OCI-M1 (cell line): ENCODE measurements around the gene IKZF3.
"Not testable (repeated sequence)": the region's sequence is repeated elsewhere in the genome, so short reads cannot be mapped to it uniquely, and the experiment has no call there.

Experiments
- DNase-seq: peaks from one replicate; lab custom pipeline; 2025; lab: John Stamatoyannopoulos, UW

The IKZF3 gene

DNA sequence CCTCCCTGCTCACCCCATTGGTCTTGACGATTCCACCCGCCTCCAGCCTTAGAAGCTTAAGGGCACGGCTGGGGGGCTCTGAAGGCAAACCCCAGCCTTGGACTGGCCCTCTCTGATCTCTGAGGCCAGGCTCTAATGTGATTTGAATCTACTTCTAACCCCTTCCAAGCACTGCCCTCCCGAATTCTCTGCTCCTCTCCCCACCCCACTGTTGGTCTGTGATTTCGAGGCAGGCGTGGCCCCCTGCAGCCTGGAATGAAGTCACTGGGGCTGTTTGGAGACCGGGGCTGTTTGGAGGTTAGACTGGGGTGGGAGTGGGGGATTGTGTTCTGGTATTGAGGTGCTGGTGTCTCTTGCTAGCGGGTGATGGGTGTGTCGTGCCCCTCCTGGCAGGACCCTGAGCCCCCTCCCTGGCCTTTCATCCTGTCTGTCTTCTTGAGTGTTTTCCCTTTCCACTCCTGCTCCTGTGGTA, 124.2 kb downstream of the IKZF3 start:
- DNase-seq = no peak

GRCh38 chr17:39738983-39739884, 124.9 kb downstream of the IKZF3 start:
- no peak for DNase-seq

GRCh38 chr17:39738568-39738901, 125.6 kb downstream of the IKZF3 start:
- DNase-seq = no peak

- no peak for DNase-seq
Measured at GRCh38 chr17:39737760-39738567, 126.1 kb downstream of the IKZF3 start, which contains the start of gene GRB7. TSS of gene GRB7 (plus strand) at chr17:39737938. CDS start at chr17:39742302, 4,364 bp downstream.

DNA sequence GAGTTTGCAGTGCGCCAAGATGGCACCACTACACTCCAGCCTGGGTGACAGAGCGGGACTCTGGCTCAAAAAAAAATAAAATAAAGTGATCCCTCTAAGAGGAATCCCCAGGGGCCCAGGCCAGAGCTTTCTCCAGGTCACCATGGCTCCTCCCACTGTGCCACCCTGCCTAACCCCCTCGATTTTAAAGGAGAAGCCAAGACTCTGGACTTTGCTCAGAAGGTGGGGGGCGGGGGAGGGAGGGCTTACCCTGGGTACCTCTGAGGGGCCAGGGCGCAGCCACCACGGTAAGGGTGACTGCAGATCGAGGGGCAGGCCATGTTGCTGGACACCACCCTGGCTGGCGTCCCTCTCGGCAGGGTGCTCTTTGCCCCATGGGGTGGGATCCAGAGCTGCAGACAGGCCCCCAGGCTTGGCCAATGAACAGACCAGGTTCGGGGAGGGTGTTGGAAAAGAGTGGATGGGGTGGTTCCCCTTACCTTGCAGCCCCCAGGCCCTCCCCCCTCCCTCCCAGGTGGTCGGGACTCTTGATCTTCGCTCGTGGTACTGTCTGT, 126.8 kb downstream of the IKZF3 start:
- DNase-seq = no peak

- no peak for DNase-seq
Measured at GRCh38 chr17:39736319-39737165, 127.6 kb downstream of the IKZF3 start.

DNA sequence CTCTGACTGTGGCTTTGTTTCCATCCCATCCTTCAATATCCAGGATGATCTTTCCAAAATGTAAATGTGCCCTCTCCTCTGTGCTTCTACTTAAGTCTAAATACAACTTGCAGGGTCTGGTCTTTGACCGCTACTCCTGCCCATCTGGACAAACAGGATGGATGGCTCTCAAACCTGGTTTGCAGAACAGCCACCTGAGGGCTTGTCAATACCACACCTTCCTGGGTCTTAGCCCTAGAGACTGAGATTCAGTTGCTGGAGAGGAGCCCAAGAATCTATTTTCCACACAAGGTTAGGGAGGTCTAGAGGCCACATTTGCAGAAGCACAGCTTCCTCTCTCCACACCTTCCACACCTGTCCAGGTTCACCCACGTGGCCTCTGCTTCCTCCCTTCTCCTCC, 128.2 kb downstream of the IKZF3 start:
- no peak for DNase-seq

- no peak for DNase-seq
Measured at GRCh38 chr17:39732586-39732985, 131.5 kb downstream of the IKZF3 start.

DNA sequence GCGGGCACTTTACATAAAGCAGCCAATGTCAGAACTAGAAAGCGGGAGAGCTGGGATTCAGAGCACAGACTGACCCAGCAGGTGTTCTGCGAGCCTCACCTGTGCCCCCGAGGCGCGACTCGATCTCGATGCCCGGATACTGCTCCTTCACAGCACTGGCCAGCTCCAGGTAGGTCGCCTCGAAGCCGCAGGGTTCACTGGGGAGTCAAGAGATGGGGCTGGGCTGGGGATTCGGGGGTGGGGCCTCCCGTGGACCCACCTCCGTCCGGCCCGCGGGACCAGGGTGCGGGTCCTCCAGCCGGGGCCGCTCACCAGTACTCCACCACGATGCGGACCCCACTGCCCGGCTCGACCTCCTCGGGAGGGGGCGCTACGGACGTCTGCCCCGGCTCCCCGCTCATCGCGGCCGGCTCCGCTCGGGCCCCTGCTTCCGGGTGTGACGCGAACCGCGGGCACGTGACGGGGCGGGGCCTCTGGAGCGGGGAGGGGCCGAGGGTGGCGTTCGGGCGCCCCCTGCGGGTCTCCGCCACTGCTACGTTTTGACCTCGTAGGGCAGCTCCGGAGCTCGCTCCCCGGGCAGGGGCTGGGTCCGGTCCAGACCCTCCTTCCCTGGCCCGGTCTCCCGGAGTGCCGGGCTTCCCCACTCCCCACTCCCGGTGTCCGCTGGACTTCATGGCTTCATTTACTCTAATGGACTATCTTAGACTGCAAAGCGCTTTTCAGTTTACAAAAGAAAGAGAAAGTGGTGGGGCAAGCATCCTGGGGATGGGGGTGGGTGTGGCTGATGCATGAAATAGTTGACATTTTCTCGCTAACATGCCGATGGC, 133.8 kb downstream of the IKZF3 start, which contains the start of gene MIEN1:
Gene MIEN1, minus strand, starts transcription at position 438 of the 827 bp plus-strand sequence. Its CDS starts 37 bp downstream, at position 401.
- DNase-seq = peak; percentile 92

- no peak for DNase-seq
Measured at GRCh38 chr17:39729280-39729851, 134.7 kb downstream of the IKZF3 start.

DNA sequence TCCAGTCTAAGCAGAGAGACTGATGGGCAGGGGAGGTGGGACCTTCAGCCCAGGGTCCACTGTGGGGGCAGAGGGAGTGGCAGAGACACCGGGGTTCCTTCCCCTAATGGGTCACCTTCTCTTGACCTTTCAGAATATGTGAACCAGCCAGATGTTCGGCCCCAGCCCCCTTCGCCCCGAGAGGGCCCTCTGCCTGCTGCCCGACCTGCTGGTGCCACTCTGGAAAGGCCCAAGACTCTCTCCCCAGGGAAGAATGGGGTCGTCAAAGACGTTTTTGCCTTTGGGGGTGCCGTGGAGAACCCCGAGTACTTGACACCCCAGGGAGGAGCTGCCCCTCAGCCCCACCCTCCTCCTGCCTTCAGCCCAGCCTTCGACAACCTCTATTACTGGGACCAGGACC, 136.6 kb downstream of the IKZF3 start:
- no peak for DNase-seq

DNA sequence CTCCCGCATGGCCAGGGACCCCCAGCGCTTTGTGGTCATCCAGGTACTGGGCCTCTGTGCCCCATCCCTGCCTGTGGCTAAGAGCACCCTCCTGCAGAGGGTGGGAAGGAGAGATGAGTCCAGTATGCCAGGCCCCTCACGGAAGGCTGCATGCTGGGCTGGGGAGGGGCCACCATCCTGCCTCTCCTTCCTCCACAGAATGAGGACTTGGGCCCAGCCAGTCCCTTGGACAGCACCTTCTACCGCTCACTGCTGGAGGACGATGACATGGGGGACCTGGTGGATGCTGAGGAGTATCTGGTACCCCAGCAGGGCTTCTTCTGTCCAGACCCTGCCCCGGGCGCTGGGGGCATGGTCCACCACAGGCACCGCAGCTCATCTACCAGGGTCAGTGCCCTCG, 137.5 kb downstream of the IKZF3 start:
- no peak for DNase-seq

- not testable (repeated sequence) for DNase-seq
Measured at GRCh38 chr17:39725923-39726322, 138.2 kb downstream of the IKZF3 start.

DNA sequence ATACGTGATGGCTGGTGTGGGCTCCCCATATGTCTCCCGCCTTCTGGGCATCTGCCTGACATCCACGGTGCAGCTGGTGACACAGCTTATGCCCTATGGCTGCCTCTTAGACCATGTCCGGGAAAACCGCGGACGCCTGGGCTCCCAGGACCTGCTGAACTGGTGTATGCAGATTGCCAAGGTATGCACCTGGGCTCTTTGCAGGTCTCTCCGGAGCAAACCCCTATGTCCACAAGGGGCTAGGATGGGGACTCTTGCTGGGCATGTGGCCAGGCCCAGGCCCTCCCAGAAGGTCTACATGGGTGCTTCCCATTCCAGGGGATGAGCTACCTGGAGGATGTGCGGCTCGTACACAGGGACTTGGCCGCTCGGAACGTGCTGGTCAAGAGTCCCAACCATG, 139.4 kb downstream of the IKZF3 start:
- no peak for DNase-seq

DNA sequence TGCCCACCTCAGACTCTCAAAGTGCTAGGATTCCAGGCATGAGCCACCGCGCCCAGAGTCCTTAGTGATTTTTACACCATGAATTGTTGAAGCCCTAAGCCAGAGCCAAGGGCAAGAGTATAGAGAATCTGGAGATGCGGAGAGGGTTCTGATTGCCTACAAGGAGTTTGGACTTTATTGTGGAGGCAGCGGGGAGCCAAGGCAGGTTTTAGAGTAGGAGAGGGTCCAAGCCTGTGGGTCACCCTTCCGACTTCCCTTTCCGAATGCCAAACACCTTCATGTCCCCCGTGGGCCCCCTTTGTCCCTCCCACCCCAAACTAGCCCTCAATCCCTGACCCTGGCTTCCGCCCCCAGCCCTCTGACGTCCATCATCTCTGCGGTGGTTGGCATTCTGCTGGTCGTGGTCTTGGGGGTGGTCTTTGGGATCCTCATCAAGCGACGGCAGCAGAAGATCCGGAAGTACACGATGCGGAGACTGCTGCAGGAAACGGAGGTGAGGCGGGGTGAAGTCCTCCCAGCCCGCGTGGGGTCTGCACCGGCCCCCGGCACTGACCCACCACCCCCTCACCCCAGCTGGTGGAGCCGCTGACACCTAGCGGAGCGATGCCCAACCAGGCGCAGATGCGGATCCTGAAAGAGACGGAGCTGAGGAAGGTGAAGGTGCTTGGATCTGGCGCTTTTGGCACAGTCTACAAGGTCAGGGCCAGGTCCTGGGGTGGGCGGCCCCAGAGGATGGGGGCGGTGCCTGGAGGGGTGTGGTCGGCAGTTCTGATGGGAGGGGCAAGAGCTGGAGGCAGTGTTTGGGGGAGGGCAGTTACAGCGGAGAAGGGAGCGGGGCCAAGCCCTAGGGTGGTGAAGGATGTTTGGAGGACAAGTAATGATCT, 140.9 kb downstream of the IKZF3 start:
- peak; percentile 5 for DNase-seq

DNA sequence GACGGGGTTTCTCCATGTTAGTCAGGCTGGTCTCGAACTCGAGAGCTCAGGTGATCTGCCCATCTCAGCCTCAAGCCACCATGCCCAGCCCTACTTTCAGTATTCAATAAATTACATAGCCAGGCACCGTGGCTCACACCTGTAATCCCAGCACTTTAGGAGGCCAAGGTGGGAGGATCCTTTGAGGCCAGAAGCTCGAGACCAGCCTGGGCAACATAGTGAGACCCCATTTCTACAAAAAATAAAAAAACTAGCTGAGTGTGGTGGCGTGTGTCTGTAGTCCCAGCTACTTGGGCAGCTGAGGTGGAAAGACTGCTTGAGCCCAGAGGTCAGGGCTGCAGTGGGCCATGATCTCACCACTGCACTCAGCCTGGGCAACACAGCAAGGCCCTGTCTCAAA, 142.0 kb downstream of the IKZF3 start:
- no peak for DNase-seq

GRCh38 chr17:39719563-39720355, 144.4 kb downstream of the IKZF3 start:
- DNase-seq = no peak

- DNase-seq = no peak
Measured at GRCh38 chr17:39717660-39718059, 146.5 kb downstream of the IKZF3 start.
